ENCODE data around the gene RIOX2. TPM values are rescaled to one million over a fixed set of nuclear protein-coding genes. Genes with fewer than 3 reads are reported as not detected.
A peak's percentile ranks its signal among the peaks of the same experiment; 100 is the strongest.

The RIOX2 gene
- total and polyA plus RNA-seq, 2 of the 13 experiments (the other 11 are each of a cell fraction or from before 2014, with no cell fraction given), result 19.9 to 43.3 TPM

DNA sequence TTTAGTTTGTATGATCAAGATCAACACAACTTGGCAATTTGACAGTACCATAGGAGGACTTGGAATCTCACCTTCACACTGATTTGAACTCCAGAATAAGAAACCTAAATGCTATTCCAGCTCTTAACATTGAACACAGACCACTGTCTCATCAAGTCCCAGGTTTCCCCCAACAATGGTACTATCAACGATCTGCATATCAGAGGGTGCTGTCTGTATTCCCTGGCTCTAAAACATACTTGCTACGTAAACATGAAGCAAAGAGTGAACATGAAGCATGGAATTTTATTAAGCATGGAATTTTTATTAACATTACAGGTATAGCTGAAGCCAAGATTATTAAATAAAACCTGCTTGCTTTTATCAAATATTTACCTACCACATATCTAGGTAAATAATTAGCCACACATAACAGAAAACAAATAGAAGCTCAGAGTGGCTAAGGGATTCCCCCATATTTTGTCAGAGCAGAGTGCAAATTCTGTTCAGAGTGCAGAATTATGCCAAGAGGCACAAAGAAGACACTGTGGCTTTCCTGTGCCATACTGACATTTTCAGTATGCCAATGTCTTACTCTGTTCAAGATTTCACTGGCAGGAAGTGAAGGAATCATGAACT lies 22.2 kb upstream of the RIOX2 start (continued):
- TF ChIP-seq ZNF781 (CRISPR knock-in tag; IDR thresholded peaks at IDR 0.05; ENCODE audit: borderline replicate concordance, not compliant biosample characterization) (no peak), ZNF260 (CRISPR knock-in tag; IDR thresholded peaks at IDR 0.05; ENCODE audit: borderline replicate concordance, low read depth) (no peak), HNRNPL (IDR thresholded peaks at IDR 0.05; ENCODE audit: low read depth, low read length) (0 out of 2 replicates have a peak, but pooled peaks have one; percentile 33), ZNF598 (CRISPR knock-in tag; IDR thresholded peaks at IDR 0.05; ENCODE audit: borderline replicate concordance) (no peak), SSRP1 (CRISPR knock-in tag; IDR thresholded peaks at IDR 0.05) (no peak), TMF1 (CRISPR knock-in tag; IDR thresholded peaks at IDR 0.05; ENCODE audit: low read depth) (no peak), SOX5 (CRISPR knock-in tag; IDR thresholded peaks at IDR 0.05; ENCODE audit: borderline replicate concordance) (peak; percentile 39; the same call in 1 of the 2 replicates), PHB2 (IDR thresholded peaks at IDR 0.05; ENCODE audit: partially characterized antibody) (no peak), KDM6A (CRISPR knock-in tag; IDR thresholded peaks at IDR 0.05; ENCODE audit: low read depth) (peak; percentile 50; the same call in 1 of the 2 replicates), CBX5 (CRISPR knock-in tag; IDR thresholded peaks at IDR 0.05; ENCODE audit: borderline replicate concordance) (no peak), RAD51 (IDR thresholded peaks at IDR 0.05; ENCODE audit: borderline replicate concordance) (no peak), MAFF (IDR thresholded peaks at IDR 0.05; ENCODE audit: low read depth, low read length) (no peak), SOX13 (IDR thresholded peaks at IDR 0.05) (no peak), SOX13 (CRISPR knock-in tag; conservative IDR thresholded peaks at IDR 0.05 in 1 of 2, IDR thresholded peaks at IDR 0.05 in 1 of 2) (peak in 1 of 2 experiments; percentile 54; a peak in 1 of 4 replicates), YEATS4 (CRISPR knock-in tag; IDR thresholded peaks at IDR 0.05; ENCODE audit: borderline replicate concordance) (no peak), RNF2 (conservative IDR thresholded peaks at IDR 0.05; ENCODE audit: low read depth) (no peak)
- TF ChIP-seq, protein P1, sequence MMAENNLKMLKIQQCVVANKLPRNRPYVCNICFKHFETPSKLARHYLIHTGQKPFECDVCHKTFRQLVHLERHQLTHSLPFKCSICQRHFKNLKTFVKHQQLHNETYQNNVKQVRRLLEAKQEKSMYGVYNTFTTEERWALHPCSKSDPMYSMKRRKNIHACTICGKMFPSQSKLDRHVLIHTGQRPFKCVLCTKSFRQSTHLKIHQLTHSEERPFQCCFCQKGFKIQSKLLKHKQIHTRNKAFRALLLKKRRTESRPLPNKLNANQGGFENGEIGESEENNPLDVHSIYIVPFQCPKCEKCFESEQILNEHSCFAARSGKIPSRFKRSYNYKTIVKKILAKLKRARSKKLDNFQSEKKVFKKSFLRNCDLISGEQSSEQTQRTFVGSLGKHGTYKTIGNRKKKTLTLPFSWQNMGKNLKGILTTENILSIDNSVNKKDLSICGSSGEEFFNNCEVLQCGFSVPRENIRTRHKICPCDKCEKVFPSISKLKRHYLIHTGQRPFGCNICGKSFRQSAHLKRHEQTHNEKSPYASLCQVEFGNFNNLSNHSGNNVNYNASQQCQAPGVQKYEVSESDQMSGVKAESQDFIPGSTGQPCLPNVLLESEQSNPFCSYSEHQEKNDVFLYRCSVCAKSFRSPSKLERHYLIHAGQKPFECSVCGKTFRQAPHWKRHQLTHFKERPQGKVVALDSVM (CRISPR knock-in tag; IDR thresholded peaks at IDR 0.05), result no peak
- TF ChIP-seq, protein P2, sequence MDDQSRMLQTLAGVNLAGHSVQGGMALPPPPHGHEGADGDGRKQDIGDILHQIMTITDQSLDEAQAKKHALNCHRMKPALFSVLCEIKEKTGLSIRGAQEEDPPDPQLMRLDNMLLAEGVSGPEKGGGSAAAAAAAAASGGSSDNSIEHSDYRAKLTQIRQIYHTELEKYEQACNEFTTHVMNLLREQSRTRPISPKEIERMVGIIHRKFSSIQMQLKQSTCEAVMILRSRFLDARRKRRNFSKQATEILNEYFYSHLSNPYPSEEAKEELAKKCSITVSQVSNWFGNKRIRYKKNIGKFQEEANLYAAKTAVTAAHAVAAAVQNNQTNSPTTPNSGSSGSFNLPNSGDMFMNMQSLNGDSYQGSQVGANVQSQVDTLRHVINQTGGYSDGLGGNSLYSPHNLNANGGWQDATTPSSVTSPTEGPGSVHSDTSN (CRISPR knock-in tag; IDR thresholded peaks at IDR 0.05; ENCODE audit: borderline replicate concordance), result no peak
- TF ChIP-seq, protein P3, sequence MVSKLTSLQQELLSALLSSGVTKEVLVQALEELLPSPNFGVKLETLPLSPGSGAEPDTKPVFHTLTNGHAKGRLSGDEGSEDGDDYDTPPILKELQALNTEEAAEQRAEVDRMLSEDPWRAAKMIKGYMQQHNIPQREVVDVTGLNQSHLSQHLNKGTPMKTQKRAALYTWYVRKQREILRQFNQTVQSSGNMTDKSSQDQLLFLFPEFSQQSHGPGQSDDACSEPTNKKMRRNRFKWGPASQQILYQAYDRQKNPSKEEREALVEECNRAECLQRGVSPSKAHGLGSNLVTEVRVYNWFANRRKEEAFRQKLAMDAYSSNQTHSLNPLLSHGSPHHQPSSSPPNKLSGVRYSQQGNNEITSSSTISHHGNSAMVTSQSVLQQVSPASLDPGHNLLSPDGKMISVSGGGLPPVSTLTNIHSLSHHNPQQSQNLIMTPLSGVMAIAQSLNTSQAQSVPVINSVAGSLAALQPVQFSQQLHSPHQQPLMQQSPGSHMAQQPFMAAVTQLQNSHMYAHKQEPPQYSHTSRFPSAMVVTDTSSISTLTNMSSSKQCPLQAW (CRISPR knock-in tag; IDR thresholded peaks at IDR 0.05), result 0 out of 2 replicates have a peak, but pooled peaks have one; percentile 34
- TF ChIP-seq, protein P4, sequence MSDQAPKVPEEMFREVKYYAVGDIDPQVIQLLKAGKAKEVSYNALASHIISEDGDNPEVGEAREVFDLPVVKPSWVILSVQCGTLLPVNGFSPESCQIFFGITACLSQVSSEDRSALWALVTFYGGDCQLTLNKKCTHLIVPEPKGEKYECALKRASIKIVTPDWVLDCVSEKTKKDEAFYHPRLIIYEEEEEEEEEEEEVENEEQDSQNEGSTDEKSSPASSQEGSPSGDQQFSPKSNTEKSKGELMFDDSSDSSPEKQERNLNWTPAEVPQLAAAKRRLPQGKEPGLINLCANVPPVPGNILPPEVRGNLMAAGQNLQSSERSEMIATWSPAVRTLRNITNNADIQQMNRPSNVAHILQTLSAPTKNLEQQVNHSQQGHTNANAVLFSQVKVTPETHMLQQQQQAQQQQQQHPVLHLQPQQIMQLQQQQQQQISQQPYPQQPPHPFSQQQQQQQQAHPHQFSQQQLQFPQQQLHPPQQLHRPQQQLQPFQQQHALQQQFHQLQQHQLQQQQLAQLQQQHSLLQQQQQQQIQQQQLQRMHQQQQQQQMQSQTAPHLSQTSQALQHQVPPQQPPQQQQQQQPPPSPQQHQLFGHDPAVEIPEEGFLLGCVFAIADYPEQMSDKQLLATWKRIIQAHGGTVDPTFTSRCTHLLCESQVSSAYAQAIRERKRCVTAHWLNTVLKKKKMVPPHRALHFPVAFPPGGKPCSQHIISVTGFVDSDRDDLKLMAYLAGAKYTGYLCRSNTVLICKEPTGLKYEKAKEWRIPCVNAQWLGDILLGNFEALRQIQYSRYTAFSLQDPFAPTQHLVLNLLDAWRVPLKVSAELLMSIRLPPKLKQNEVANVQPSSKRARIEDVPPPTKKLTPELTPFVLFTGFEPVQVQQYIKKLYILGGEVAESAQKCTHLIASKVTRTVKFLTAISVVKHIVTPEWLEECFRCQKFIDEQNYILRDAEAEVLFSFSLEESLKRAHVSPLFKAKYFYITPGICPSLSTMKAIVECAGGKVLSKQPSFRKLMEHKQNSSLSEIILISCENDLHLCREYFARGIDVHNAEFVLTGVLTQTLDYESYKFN (CRISPR knock-in tag; conservative IDR thresholded peaks at IDR 0.05), result peak; percentile 85

Data from HepG2 (cell line).